HepG2 (cell line): ENCODE data around the gene CYP27A1. TPM values are rescaled to one million over a fixed set of nuclear protein-coding genes. Genes with fewer than 3 reads are reported as not detected.

Experiments used
- BHLHE40 ChIP-seq: IDR thresholded peaks from 2 replicates; pipeline ENCODE4 v1.6.1; 2011; ENCODE audit warnings: low read length, improper control_type of control experiment
- KLF11 ChIP-seq: IDR thresholded peaks from 2 replicates; pipeline ENCODE4 v1.6.1; 2016; ENCODE audit warnings: missing compliant biosample characterization
- MED8 ChIP-seq: sonication (generic); formaldehyde crosslinking; IDR thresholded peaks from 2 replicates; pipeline ENCODE4 v1.8.1; 2023; ENCODE audit warnings: mild to moderate bottlenecking, missing genetic modification reagents; ENCODE audit not compliant: insufficient replicate concordance
- RFX5 ChIP-seq: IDR thresholded peaks from 2 replicates; pipeline ENCODE4 v1.6.1; 2011; ENCODE audit warnings: low read depth, low read length, improper control_type of control experiment
- SALL2 ChIP-seq: sonication (generic); formaldehyde crosslinking; IDR thresholded peaks from 2 replicates; pipeline ENCODE4 v1.8.1; 2023; ENCODE audit warnings: mild to moderate bottlenecking, missing genetic modification reagents, inconsistent platforms
- SIN3B ChIP-seq: fragments of 150-350 bp; IDR thresholded peaks from 2 replicates; pipeline ENCODE4 v1.6.1; 2014; ENCODE audit warnings: low read length
- TBL1XR1 ChIP-seq: fragments of 150-350 bp; IDR thresholded peaks from 2 replicates; pipeline ENCODE4 v1.6.1; 2014; ENCODE audit warnings: borderline replicate concordance, low read length; ENCODE audit not compliant: partially characterized antibody
- TOE1 ChIP-seq: sonication (generic); formaldehyde crosslinking; IDR thresholded peaks from 2 replicates; pipeline ENCODE4 v1.4.0; 2020; ENCODE audit warnings: mild to moderate bottlenecking, missing genetic modification reagents
- ZBTB20 ChIP-seq: sonication (generic); formaldehyde crosslinking; IDR thresholded peaks from 2 replicates; pipeline ENCODE4 v1.8.1; 2023; ENCODE audit warnings: missing genetic modification reagents, low read depth, mild to moderate bottlenecking, borderline replicate concordance
- ZFP82 ChIP-seq: sonication (generic); formaldehyde crosslinking; IDR thresholded peaks from 2 replicates; pipeline ENCODE4 v1.5.1; 2020; ENCODE audit warnings: mild to moderate bottlenecking, missing genetic modification reagents, borderline replicate concordance
- ZNF432 ChIP-seq: sonication (generic); formaldehyde crosslinking; IDR thresholded peaks from 2 replicates; pipeline ENCODE4 v1.5.0; 2020; ENCODE audit warnings: missing genetic modification reagents, mild to moderate bottlenecking, borderline replicate concordance
- ZSCAN9 ChIP-seq: IDR thresholded peaks from 2 replicates; pipeline ENCODE4 v1.6.1; 2016; ENCODE audit warnings: borderline replicate concordance
- polyA plus RNA-seq, 8 experiments: library from polyadenylated mRNA; depleted of rRNA in 3 of 8; stranded (reverse) in 7 of 8; unstranded in 1 of 8; fragments of >200 nt; fragmentation: Illumina TruSeq in 4 of 8; extraction: Trizol in 4 of 8; gene quantifications; 2 replicates each; pipeline versions ENCODE4 v1.2.1 to v1.2.3, GENCODE V29; 2011 to 2016; ENCODE audit warnings: low read depth in 4 of 8, missing spikeins in 1 of 8, mixed read lengths in 1 of 8; ENCODE audit not compliant: insufficient read depth in 1 of 8
- total RNA-seq, 5 experiments: library from RNA; depleted of rRNA; stranded (reverse); fragments of >200 nt; fragmentation: Illumina TruSeq; extraction: Trizol; gene quantifications; 2 replicates each; pipeline ENCODE4 v1.2.3, GENCODE V29; 2016; ENCODE audit warnings: low read depth in 1 of 5
- TF ChIP-seq, protein P1 (sequence below): IDR thresholded peaks from 2 replicates; pipeline ENCODE4 v1.6.1; 2016; ENCODE audit warnings: low read depth
- TF ChIP-seq, protein P2 (sequence below): sonication (generic); formaldehyde crosslinking; IDR thresholded peaks from 2 replicates; pipeline ENCODE4 v1.5.0; 2020; ENCODE audit warnings: missing genetic modification reagents, mild to moderate bottlenecking, borderline replicate concordance
- TF ChIP-seq, protein P3 (sequence below): IDR thresholded peaks from 2 replicates; pipeline ENCODE4 v1.6.1; 2016; ENCODE audit warnings: missing compliant biosample characterization, missing genetic modification reagents, borderline replicate concordance
- TF ChIP-seq, protein P4 (sequence below): sonication (generic); formaldehyde crosslinking; IDR thresholded peaks from 2 replicates; pipeline ENCODE4 v1.8.0; 2022; ENCODE audit warnings: missing genetic modification reagents, mild to moderate bottlenecking, inconsistent platforms, borderline replicate concordance
- TF ChIP-seq, protein P5 (sequence below): sonication (generic); formaldehyde crosslinking; IDR thresholded peaks from 2 replicates; pipeline ENCODE4 v1.9.0; 2022; ENCODE audit warnings: low read depth, missing genetic modification reagents

Gene CYP27A1
- total and polyA plus RNA-seq, 2 of the 13 experiments (the other 11 are each of a cell fraction or from before 2014, with no cell fraction given) = 157 to 266 TPM

DNA sequence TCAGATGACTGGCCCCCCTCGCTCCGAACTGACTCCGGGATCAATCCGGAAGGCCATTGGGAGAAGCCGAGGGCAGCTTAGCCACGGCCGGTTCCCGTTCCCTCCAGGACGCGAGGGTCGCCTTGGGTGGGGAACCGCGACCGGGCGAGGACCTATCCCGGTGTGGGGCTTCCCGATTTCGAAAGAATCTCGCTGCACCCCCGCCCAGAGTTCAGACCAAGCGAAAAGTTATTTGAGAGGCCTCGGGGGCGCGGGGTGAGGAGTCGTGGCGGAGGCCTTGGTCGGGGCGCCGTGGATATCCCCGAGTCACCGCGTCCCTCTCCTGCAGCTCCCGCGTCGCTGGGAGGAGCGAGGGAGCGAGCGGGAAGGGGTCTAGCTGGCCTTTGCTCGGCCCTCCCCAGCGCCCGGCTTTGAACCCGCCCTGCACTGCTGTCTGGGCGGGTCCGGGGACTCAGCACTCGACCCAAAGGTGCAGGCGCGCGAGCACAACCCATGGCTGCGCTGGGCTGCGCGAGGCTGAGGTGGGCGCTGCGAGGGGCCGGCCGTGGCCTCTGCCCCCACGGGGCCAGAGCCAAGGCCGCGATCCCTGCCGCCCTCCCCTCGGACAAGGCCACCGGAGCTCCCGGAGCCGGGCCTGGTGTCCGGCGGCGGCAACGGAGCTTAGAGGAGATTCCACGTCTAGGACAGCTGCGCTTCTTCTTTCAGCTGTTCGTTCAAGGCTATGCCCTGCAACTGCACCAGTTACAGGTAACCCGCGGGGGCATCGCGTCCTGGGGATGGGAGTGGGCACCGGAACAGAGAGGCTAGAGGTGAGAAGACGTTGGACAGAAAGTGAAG, at the start of gene CYP27A1 (continued):
- TF ChIP-seq TBL1XR1 (peak; percentile 22), KLF11 (CRISPR knock-in tag) (no peak; the same call in 1 of the 2 replicates), BHLHE40 (peak; percentile 28; the same call in 1 of the 2 replicates), ZNF432 (peak; percentile 93), SALL2 (peak; percentile 99), SIN3B (no peak), ZBTB20 (CRISPR knock-in tag) (peak; percentile 24; the same call in 1 of the 2 replicates), RFX5 (peak; percentile 9; the same call in 1 of the 2 replicates), TOE1 (CRISPR knock-in tag) (0 out of 2 replicates have a peak, but pooled peaks have one; percentile 30), ZFP82 (CRISPR knock-in tag) (peak; percentile 97; the same call in 1 of the 2 replicates), MED8 (CRISPR knock-in tag) (no peak), ZSCAN9 (peak; percentile 58)
- TF ChIP-seq, protein P1, sequence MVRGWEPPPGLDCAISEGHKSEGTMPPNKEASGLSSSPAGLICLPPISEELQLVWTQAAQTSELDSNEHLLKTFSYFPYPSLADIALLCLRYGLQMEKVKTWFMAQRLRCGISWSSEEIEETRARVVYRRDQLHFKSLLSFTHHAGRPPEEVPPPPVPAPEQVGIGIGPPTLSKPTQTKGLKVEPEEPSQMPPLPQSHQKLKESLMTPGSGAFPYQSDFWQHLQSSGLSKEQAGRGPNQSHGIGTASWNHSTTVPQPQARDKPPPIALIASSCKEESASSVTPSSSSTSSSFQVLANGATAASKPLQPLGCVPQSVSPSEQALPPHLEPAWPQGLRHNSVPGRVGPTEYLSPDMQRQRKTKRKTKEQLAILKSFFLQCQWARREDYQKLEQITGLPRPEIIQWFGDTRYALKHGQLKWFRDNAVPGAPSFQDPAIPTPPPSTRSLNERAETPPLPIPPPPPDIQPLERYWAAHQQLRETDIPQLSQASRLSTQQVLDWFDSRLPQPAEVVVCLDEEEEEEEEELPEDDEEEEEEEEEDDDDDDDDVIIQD = no peak; the same call in 1 of the 2 replicates
- TF ChIP-seq, protein P2, sequence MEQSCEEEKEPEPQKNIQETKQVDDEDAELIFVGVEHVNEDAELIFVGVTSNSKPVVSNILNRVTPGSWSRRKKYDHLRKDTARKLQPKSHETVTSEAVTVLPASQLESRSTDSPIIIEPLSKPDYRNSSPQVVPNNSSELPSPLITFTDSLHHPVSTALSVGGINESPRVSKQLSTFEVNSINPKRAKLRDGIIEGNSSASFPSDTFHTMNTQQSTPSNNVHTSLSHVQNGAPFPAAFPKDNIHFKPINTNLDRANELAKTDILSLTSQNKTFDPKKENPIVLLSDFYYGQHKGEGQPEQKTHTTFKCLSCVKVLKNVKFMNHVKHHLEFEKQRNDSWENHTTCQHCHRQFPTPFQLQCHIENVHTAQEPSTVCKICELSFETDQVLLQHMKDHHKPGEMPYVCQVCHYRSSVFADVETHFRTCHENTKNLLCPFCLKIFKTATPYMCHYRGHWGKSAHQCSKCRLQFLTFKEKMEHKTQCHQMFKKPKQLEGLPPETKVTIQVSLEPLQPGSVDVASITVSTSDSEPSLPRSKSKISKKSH (CRISPR knock-in tag) = peak; percentile 84; the same call in 1 of the 2 replicates
- TF ChIP-seq, protein P3, sequence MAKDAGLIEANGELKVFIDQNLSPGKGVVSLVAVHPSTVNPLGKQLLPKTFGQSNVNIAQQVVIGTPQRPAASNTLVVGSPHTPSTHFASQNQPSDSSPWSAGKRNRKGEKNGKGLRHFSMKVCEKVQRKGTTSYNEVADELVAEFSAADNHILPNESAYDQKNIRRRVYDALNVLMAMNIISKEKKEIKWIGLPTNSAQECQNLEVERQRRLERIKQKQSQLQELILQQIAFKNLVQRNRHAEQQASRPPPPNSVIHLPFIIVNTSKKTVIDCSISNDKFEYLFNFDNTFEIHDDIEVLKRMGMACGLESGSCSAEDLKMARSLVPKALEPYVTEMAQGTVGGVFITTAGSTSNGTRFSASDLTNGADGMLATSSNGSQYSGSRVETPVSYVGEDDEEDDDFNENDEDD (CRISPR knock-in tag) = peak; percentile 88; the same call in 1 of the 2 replicates
- TF ChIP-seq, protein P4, sequence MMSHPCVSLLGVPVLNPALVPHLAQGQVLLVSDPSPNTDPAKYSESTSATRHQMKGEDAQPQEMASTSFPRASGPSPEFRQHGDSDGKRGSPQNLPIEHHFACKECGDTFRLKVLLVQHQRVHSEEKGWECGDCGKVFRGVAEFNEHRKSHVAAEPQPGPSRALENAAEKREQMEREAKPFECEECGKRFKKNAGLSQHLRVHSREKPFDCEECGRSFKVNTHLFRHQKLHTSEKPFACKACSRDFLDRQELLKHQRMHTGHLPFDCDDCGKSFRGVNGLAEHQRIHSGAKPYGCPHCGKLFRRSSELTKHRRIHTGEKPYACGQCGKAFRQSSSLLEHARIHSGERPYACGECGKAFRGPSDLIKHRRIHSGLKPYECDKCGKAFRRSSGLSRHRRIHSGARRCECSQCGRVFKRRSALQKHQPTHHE = no peak; the same call in 1 of the 2 replicates
- TF ChIP-seq, protein P5, sequence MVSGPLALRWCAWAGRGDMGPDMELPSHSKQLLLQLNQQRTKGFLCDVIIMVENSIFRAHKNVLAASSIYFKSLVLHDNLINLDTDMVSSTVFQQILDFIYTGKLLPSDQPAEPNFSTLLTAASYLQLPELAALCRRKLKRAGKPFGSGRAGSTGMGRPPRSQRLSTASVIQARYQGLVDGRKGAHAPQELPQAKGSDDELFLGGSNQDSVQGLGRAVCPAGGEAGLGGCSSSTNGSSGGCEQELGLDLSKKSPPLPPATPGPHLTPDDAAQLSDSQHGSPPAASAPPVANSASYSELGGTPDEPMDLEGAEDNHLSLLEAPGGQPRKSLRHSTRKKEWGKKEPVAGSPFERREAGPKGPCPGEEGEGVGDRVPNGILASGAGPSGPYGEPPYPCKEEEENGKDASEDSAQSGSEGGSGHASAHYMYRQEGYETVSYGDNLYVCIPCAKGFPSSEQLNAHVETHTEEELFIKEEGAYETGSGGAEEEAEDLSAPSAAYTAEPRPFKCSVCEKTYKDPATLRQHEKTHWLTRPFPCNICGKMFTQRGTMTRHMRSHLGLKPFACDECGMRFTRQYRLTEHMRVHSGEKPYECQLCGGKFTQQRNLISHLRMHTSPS = peak; percentile 58; the same call in 1 of the 2 replicates
